ENCODE results near the gene OXER1. TPM values are rescaled to one million over a fixed set of nuclear protein-coding genes. Genes with fewer than 3 reads are reported as not detected.

OXER1 gene, protein sequence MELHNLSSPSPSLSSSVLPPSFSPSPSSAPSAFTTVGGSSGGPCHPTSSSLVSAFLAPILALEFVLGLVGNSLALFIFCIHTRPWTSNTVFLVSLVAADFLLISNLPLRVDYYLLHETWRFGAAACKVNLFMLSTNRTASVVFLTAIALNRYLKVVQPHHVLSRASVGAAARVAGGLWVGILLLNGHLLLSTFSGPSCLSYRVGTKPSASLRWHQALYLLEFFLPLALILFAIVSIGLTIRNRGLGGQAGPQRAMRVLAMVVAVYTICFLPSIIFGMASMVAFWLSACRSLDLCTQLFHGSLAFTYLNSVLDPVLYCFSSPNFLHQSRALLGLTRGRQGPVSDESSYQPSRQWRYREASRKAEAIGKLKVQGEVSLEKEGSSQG
- not detected in 2 replicates for total RNA-seq (2014; rRNA removed; shearing (Covaris generic))

- DNase-seq (ENCODE audit: low read depth): no peak
These were observed at the start of gene OXER1 for GRCh38 chr2:42764096-42764495. TSS of gene OXER1 (minus strand) at chr2:42764135. CDS start at chr2:42764062, 73 bp downstream.

GRCh38 chr2:42812899-42813479 is 49.1 kb upstream of the OXER1 start:
- no peak for DNase-seq (ENCODE audit: low read depth)

GRCh38 chr2:42810971-42811811 is 47.3 kb upstream of the OXER1 start:
- DNase-seq (ENCODE audit: low read depth): peak; percentile 63

DNA sequence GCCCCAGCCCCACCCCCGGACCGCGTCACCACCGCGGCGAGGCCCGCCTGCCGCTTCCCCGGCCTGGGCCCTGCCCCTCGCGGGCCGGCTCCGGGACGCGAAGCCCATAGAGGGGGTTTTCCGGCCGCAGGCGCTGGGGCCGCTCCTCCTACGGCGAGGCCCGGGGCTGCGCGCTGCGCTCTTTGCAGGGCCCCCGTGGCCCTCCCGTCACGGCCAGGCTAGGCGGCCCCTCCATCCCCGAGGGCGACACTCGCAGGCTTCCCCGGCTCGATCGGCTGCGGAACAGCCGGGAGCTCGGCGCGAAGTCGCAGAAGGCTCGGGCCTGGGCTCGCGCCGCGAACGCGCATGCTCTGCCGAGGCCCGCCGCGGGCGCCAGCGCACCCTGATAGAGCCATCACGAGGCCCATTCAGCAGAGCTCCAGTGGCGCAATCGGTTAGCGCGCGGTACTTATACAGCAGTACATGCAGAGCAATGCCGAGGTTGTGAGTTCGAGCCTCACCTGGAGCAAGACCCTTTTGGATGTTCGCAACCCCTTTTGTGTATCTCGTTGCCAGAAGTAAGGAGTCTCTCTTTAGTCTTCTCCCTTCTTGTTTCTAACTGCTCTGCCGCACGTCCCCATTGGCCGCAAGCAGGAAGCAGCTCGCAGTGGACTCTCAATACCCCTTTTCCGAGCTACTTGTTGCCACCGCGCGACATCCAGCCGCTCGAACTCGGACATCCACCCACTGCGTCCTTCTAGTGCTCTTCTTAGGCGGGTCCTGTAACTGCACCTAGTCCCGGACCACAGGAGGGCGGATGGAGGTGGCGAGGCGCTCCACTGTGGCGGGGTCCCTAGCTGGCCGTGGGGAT is 46.4 kb upstream of the OXER1 start:
- DNase-seq (ENCODE audit: low read depth): peak; percentile 96

DNA sequence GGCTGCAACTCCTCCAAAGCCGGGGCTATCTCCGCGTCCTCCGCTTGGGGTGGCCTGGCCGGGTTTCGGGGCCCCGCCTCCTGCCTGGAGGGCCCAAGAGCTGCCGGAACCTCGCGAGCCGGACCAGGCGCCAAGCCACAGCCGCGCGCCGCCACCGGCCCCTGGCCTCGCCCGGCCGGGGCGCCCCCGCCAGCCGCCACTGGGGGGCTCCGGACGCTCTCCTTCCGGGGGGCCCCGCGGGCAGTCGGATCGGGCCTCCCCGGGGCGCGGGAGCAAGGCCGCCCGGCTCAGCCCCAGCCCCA is 45.8 kb upstream of the OXER1 start:
- DNase-seq (ENCODE audit: low read depth): peak; percentile 93

DNA sequence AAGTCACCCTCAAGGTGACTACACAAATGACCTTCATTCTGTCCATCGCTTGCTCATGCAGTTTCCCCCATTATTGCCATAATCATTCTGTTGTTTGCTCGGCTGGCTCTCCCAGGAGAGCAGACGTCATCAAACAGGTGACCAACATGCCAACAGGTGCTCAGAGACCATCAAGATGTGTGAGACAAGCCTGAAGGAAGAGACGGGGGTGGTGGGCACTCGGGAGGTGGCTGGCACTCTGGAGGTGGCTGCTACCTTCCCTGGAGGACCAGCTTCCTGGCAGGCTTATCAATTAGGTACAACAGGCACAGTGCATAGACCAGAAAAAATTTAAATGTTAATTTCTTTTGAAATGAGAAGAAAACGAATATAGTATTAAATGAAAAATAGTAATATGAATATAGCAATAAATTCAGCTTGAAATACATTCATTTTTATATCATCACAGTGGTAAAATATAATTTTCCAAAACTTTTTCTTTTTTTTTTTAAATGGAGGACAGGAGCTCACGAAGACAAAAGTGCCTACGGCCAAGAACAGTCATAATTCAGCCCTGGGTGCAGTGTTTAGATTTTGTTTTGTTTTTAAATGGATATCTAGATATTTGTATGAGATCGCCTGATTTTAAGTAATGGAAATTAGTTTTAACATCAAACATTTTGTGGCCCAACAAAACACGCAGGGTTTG is 45.3 kb upstream of the OXER1 start:
- DNase-seq (ENCODE audit: low read depth): no peak

DNA sequence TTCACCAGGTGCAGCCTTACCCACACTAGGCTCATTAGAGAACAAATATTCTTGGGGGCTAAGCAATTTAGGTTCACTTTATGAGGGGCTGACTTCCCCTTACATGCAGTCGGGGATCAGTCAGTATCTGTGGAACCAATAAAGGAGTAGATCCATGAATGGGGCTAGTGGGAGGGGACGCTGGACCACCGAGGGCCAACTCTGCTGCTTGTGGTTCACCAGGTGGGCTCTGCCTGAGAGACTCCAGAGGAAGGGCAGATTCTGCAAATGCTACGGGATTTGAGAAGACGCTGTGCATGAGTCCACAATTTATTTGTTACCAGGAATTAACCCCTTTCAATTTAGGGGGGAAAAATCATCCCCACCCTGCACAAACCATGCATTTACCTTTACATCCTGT is 44.4 kb upstream of the OXER1 start:
- no peak for DNase-seq (ENCODE audit: low read depth)

DNA sequence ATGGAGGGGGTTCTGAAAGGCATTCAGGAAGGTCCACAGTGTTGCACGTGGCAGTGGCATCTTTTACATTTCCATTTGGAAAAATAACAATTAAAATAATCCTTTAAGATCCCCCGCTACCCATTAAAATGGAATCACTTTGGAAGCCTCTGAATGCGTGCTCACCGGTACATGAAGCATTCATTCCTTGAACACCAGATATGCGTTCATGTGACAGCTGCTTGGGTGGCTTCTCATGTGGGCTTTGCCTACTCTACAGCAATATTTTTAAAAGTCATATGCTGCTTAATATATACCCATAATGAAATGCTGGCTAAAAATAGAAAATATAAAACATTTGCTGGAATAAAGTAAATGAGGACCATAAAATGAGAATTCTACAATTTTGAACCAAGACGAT is 42.9 kb upstream of the OXER1 start:
- no peak for DNase-seq (ENCODE audit: low read depth)

DNA sequence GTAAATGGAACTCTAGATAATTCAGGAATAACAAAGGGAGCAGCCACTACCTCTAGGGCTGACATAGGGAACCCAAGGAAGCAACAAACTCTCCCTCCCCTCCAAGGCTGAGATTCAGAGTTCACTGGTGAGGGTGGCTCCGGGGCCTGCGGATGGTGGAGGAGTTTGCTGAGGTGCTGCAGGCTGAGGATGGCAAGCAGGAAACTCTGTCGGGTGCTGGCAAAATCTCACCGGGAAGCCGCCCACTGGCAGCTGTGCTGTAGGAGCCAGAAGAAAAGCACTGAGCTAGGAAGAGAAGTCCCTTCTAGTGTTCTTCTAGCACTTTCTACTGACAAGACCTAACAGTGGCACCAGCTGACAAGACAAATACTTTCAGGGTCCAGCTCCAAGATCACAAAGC is 41.0 kb upstream of the OXER1 start:
- DNase-seq (ENCODE audit: low read depth): no peak

GRCh38 chr2:42804338-42804737 is 40.4 kb upstream of the OXER1 start:
- DNase-seq (ENCODE audit: low read depth): no peak

DNA sequence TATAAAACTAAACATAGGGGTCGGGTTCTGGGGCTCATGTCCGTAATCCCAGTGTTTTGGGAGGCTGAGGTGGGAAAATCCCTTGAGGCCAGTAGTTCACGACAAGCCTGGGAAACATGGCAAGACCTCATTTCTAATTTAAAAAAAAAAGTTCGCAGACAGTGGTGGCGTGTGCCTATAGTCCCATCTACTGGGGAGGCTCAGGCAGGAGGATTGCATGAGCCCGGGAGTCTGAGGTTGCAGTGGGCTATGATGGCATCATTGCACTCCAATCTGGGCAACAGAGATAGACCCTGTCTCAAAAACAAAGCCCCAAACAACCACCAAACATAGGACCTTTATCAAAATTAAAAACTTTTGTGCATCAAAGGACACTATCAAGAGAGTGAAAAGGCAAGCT is 38.2 kb upstream of the OXER1 start:
- no peak for DNase-seq (ENCODE audit: low read depth)

GRCh38 chr2:42801381-42801780 is 37.4 kb upstream of the OXER1 start:
- no peak for DNase-seq (ENCODE audit: low read depth)

GRCh38 chr2:42800981-42801380 is 37.0 kb upstream of the OXER1 start:
- no peak for DNase-seq (ENCODE audit: low read depth)

GRCh38 chr2:42800461-42800962 is 36.6 kb upstream of the OXER1 start:
- DNase-seq (ENCODE audit: low read depth): no peak

GRCh38 chr2:42799881-42800280 is 35.9 kb upstream of the OXER1 start:
- no peak for DNase-seq (ENCODE audit: low read depth)

DNA sequence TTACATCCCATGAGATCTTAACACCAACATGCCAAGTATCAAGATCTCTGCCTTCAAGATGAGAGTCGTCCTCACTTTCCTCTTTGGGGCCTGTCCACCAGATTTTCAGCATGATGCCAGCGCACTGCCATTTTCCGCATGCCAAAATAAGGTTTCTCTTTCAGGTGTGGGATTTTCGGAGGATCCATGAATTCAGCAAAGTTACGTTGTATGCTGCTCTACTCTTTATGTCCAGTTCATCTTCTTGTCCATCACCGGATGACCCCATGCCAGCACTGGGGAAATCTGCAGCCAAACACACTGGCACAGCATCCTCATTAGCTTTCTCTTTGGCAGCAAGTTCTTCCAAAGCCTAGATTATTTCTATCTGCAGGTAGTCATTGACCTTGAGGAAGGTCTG is 33.3 kb upstream of the OXER1 start:
- no peak for DNase-seq (ENCODE audit: low read depth)

DNA sequence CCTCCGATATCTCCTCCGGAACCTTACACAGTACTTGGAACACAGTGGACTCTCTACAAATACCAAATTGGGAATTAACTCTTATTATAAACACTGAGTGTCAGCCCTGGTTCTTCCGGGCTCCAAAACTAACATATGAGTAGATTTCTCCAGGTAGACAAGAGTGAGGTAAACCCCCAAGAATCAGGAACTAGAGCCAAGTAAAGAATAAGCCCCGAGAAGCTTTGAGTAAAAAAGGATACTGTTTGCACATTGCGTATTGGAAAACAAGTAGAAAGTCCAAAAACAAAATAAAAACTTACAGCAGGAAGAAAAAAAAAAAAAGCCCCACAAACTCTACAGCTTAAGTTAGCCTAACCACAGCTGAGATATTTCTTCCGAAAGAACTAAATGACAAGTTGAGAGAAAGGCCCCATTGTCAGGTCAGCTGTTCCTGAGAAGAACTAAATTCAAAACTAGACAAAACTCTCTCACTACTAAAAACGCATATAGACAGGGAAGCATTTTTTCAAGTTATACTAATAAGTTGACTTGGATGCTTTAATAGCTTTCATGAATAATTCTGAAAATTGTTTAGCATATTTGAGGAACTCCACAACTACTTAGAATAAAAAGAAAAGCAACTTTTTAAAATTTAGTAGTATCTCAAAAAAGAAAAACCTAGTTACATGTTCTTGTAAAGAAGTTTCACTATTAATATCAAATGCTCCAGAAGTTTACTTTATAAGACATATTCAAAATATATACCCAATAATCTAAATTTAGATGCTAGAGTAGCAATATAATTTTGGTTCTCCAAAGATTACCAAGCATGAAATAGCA is 32.7 kb upstream of the OXER1 start:
- no peak for DNase-seq (ENCODE audit: low read depth)

DNA sequence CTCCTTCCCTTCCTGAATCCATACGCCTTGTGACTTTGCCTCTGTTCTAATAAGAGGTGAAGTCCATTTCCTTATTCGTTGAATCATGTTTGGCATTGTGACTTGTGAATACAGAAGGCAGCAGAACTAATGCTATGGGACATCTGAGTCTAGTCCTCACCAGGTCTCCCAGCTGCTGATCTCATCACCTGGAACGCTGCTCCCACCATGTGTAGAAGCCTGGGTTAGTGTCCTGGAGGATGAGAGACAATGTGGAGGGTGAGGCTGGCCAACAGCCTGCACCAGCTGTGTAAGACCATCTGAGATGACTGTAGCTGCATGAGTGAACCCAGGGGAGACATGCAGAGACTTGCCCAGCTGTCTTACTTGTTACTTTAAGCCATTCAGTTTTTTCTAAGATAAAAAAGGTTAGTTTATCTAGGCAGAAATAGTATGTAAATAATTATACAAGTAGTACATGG is 31.9 kb upstream of the OXER1 start:
- no peak for DNase-seq (ENCODE audit: low read depth)

GRCh38 chr2:42795275-42795674 is 31.3 kb upstream of the OXER1 start:
- DNase-seq (ENCODE audit: low read depth): no peak
